ENCODE results near the gene SPACA6. TPM values are rescaled to one million over a fixed set of nuclear protein-coding genes. Genes with fewer than 3 reads are reported as not detected.
"Not testable (repeated sequence)": the region's sequence is repeated elsewhere in the genome, so short reads cannot be mapped to it uniquely, and the experiment has no call there.

The SPACA6 gene
- total and polyA plus RNA-seq, 2 experiments from 2014 or later: 7.7 to 8.0 TPM

DNA sequence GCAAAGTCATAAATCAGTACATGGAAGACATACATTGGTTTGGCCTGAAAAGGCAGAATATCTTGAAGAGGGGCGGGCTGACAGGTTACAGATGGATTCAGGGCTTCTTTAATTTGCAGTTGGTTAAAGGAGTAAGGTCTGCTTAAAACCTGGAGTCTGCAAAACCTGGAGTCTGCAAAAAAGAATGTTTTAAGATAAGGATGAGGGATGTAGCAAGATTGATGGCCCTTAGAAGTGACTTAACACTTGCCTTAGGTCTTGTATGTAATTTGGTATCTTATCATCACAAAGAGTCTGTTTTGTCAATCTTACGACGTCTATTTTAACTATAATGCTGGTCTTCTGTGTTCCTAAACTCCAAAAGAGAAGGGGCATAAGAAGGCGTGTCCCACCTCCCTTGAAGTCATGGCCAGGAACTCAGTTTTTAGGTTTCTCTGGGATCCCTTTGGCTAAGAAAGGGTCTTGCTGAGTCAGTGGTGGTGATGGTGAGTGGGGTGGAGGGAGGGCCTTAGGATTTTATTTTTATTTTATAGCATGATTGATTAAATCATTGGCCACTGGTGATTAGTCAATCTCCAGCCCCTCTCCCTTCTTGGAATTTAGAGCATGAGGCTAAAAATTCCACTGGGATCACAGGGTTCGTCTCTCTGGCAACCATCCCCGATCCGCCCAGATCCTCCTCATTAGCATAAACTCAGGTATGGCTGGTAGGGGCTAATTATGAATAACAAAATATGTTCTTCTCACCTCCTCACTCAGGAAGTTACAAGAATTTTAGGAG, 40.8 kb downstream of the SPACA6 start:
- Histone ChIP-seq H3K4me3 (no peak overlapping the region), H3K36me3 (ENCODE audit: low read depth) (no peaks in the 10 kb centered on the region), H3K27ac (no peak overlapping the region), H4K20me1 (ENCODE audit: insufficient read depth) (no peaks in the 10 kb centered on the region), H3K27me3 (replicated peaks; ENCODE audit: insufficient read depth) (peaks cover 16% of the 10 kb centered on the region; the same call in 1 of the 2 replicates), H3K9me2 (ENCODE audit: insufficient read depth) (no peaks in the 10 kb centered on the region), H2AFZ (no peak overlapping the region), H3K79me2 (ENCODE audit: insufficient read depth) (no peaks in the 10 kb centered on the region), H3K4me1 (ENCODE audit: insufficient read depth) (no peaks in the 10 kb centered on the region), H3K4me2 (ENCODE audit: unreplicated experiment) (no peak overlapping the region), H3K9ac (no peak overlapping the region), H3K9me3 (ENCODE audit: low read depth) (no peaks in the 10 kb centered on the region), H3F3A (ENCODE audit: insufficient read depth) (no peaks in the 10 kb centered on the region)
- WGBS, 2 experiments (ENCODE audit: low coverage in 1 of 2, low lambda C conversion rate in 2 of 2, missing lambda C conversion rate in 2 of 2): 64 to 70% methylated on average over 7 of the region's 7 CpGs
- DNase-seq: no peak
- in situ Hi-C loops (cut with MboI): no loop called here
- no peak for TF ChIP-seq EZH2 (IDR thresholded peaks at IDR 0.05; ENCODE audit: insufficient read depth, poor library complexity, severe bottlenecking)
- TF ChIP-seq EZH2phosphoT487 (IDR thresholded peaks at IDR 0.05; ENCODE audit: insufficient read depth, low read depth): no peak

DNA sequence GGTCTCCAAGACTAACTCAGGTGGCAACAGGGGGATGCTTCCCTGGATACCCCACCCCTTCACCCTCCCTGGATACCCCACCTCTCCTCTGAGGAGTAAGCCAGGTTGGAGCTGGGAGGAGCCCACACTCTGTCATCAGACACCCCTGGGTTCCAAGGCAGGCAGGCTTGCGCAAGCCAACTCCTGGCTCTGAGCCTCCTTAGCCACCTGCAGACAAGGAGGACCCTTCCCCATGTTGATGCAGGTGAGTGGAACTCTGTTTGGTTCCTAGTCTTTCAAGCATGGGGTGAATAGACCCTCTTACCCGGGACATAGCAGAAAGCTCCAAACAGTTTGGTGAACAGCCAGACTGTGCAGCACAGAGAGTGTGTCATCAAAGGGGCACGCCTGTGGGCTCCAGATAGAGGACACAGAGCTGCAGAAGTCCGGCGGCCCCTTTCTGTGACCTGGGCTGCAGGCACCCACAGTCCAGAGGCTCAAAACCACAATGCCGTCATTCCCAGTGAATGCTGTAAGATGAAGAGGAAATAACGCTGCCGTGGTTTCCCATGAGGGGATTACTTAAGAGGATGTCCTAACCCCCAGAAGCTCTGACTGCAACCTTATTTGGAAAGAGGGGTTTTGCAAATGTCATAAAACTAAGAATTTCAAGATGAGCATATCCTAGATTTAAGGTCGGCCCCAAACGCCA, 42.8 kb downstream of the SPACA6 start:
- no peak overlapping the region for H3K27ac ChIP-seq
- no peak overlapping the region for H3K4me2 ChIP-seq (ENCODE audit: unreplicated experiment)
- 54 to 56% methylated on average over 10 of the region's 10 CpGs for WGBS, 2 experiments (ENCODE audit: low coverage in 1 of 2, low lambda C conversion rate in 2 of 2, missing lambda C conversion rate in 2 of 2)
- H3F3A ChIP-seq (ENCODE audit: insufficient read depth): no peaks in the 10 kb centered on the region
- no peak overlapping the region for H3K4me3 ChIP-seq
- no peaks in the 10 kb centered on the region for H3K9me3 ChIP-seq (ENCODE audit: low read depth)
- H3K36me3 ChIP-seq (ENCODE audit: low read depth): no peaks in the 10 kb centered on the region
- H3K27me3 ChIP-seq (replicated peaks; ENCODE audit: insufficient read depth): peaks cover 14% of the 10 kb centered on the region; the same call in 1 of the 2 replicates
- DNase-seq: peak; percentile 66
- no peaks in the 10 kb centered on the region for H3K79me2 ChIP-seq (ENCODE audit: insufficient read depth)
- H3K4me1 ChIP-seq (ENCODE audit: insufficient read depth): no peaks in the 10 kb centered on the region
- no peaks in the 10 kb centered on the region for H3K9me2 ChIP-seq (ENCODE audit: insufficient read depth)
- in situ Hi-C loops (cut with MboI): no loop called here
- no peak overlapping the region for H2AFZ ChIP-seq
- no peak overlapping the region for H3K9ac ChIP-seq
- TF ChIP-seq EZH2phosphoT487 (IDR thresholded peaks at IDR 0.05; ENCODE audit: insufficient read depth, low read depth): no peak
- no peak for TF ChIP-seq EZH2 (IDR thresholded peaks at IDR 0.05; ENCODE audit: insufficient read depth, poor library complexity, severe bottlenecking)
- H4K20me1 ChIP-seq (ENCODE audit: insufficient read depth): no peaks in the 10 kb centered on the region

DNA sequence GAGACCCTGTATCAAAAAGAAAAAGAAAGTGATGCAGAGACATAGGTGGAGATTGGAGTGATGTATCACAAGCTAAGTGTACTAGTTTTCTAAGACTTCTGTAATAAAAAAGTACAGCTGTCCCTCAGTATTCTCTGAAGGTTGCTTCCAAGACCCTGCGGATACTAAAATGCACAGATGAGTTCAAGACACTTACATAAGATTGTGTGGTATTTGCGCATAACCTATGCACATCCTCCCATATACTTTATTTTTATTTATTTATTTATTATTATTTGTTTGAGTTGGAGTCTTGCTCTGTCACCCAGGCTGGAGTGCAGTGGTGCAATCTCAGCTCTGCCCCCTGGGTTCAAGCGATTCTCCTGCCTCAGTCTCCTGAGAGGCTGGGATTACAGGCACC, 44.3 kb downstream of the SPACA6 start:
- Histone ChIP-seq H3K9me2 (ENCODE audit: insufficient read depth) (no peaks in the 10 kb centered on the region), H3K4me1 (ENCODE audit: insufficient read depth) (no peaks in the 10 kb centered on the region), H3K4me3 (no peak overlapping the region), H3K9me3 (ENCODE audit: low read depth) (no peaks in the 10 kb centered on the region), H3K9ac (no peak overlapping the region), H3K79me2 (ENCODE audit: insufficient read depth) (no peaks in the 10 kb centered on the region), H3K36me3 (ENCODE audit: low read depth) (no peaks in the 10 kb centered on the region), H4K20me1 (ENCODE audit: insufficient read depth) (no peaks in the 10 kb centered on the region), H3K27ac (no peak overlapping the region), H2AFZ (no peak overlapping the region), H3F3A (ENCODE audit: insufficient read depth) (no peaks in the 10 kb centered on the region), H3K4me2 (ENCODE audit: unreplicated experiment) (no peak overlapping the region), H3K27me3 (replicated peaks; ENCODE audit: insufficient read depth) (peaks cover 14% of the 10 kb centered on the region; the same call in 1 of the 2 replicates)
- no peak for DNase-seq
- TF ChIP-seq EZH2phosphoT487 (IDR thresholded peaks at IDR 0.05; ENCODE audit: insufficient read depth, low read depth) (no peak), EZH2 (IDR thresholded peaks at IDR 0.05; ENCODE audit: insufficient read depth, poor library complexity, severe bottlenecking) (no peak)
- 77 to 86% methylated on average over 3 of the region's 3 CpGs for WGBS, 2 experiments (ENCODE audit: low coverage in 1 of 2, low lambda C conversion rate in 2 of 2, missing lambda C conversion rate in 2 of 2)
- in situ Hi-C loops (cut with MboI): no loop called here

GRCh38 chr19:51737924-51738323, 44.8 kb downstream of the SPACA6 start:
- Histone ChIP-seq H2AFZ (no peak overlapping the region), H3K79me2 (ENCODE audit: insufficient read depth) (no peaks in the 10 kb centered on the region), H3K9ac (no peak overlapping the region), H4K20me1 (ENCODE audit: insufficient read depth) (no peaks in the 10 kb centered on the region), H3K4me1 (ENCODE audit: insufficient read depth) (no peaks in the 10 kb centered on the region), H3F3A (ENCODE audit: insufficient read depth) (no peaks in the 10 kb centered on the region), H3K27me3 (replicated peaks; ENCODE audit: insufficient read depth) (peaks cover 14% of the 10 kb centered on the region; the same call in 1 of the 2 replicates), H3K4me2 (ENCODE audit: unreplicated experiment) (no peak overlapping the region), H3K9me3 (ENCODE audit: low read depth) (no peaks in the 10 kb centered on the region), H3K4me3 (no peak overlapping the region), H3K9me2 (ENCODE audit: insufficient read depth) (no peaks in the 10 kb centered on the region), H3K36me3 (ENCODE audit: low read depth) (no peaks in the 10 kb centered on the region), H3K27ac (no peak overlapping the region)
- TF ChIP-seq EZH2 (IDR thresholded peaks at IDR 0.05; ENCODE audit: insufficient read depth, poor library complexity, severe bottlenecking): no peak
- no peak for TF ChIP-seq EZH2phosphoT487 (IDR thresholded peaks at IDR 0.05; ENCODE audit: insufficient read depth, low read depth)
- WGBS, 2 experiments (ENCODE audit: low coverage in 1 of 2, low lambda C conversion rate in 2 of 2, missing lambda C conversion rate in 2 of 2): 20 to 22% methylated on average over 2 of the region's 2 CpGs
- DNase-seq: no peak
- in situ Hi-C loops (cut with MboI): no loop called here

DNA sequence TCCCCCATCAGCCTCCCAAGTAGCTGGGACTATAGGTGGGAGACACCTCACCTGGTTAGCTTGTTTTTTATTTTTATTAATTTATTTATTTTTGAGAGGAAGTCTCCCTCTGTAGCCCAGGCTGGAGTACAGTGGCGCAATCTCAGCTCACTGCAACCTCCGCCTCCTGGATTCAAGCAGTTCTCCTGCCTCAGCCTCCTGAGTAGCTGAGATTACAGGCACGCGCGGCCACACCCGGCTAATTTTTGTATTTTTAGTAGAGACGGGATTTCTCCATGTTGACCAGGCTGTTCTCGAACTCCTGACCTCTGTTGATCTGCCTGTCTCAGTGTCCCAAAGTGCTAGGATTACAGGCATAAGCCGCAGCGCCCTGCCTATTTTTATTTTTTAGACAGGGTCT, 45.4 kb downstream of the SPACA6 start:
- H3K4me1 ChIP-seq (ENCODE audit: insufficient read depth); H3K27ac ChIP-seq; H3K9me2 ChIP-seq (ENCODE audit: insufficient read depth); in situ Hi-C loops (cut with MboI); H3K79me2 ChIP-seq (ENCODE audit: insufficient read depth); H3K9ac ChIP-seq; H3K4me2 ChIP-seq (ENCODE audit: unreplicated experiment); H3K4me3 ChIP-seq; DNase-seq; H4K20me1 ChIP-seq (ENCODE audit: insufficient read depth); H3F3A ChIP-seq (ENCODE audit: insufficient read depth); H3K36me3 ChIP-seq (ENCODE audit: low read depth); H2AFZ ChIP-seq; H3K9me3 ChIP-seq (ENCODE audit: low read depth): not testable (repeated sequence)
- 63 to 68% methylated on average over 10 of the region's 10 CpGs for WGBS, 2 experiments (ENCODE audit: low coverage in 1 of 2, low lambda C conversion rate in 2 of 2, missing lambda C conversion rate in 2 of 2)
- H3K27me3 ChIP-seq (replicated peaks; ENCODE audit: insufficient read depth): peaks cover 11% of the 10 kb centered on the region; the same call in 1 of the 2 replicates
